ENCODE data around the gene ARPC2.

The ARPC2 gene

DNA sequence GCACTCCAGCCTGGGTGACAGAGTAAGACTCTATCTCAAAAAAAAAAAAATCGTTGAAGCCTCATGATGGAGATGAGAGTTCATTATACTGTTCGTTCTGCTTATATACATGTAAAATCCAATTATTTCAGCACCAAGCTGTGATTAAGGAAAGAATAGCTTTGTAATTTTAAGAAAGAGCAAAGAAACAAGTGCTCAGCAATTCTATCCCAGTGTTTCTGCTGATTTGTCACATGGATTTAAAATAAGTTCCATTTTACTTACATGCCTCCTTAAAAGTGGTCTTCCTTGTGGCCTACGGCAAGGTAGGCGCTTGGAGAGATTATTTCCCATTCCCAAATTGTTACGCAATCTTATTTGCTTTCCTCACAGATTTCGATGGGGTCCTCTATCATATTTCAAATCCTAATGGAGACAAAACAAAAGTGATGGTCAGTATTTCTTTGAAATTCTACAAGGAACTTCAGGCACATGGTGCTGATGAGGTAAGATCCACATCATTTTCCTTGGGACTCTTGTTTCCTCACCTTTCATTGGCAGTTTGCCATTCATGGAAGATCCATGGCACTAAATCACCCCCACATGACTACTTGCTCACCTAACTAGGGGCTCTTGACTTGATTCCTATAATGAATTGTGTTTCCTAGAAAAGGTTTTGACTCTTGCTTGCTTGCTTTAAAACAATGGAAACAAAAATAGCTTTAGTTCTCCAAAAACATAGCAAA, 11.5 kb downstream of the ARPC2 start:
- H3K27me3 ChIP-seq (ENCODE audit: control insufficient read depth in 1 of 2, insufficient read depth in 2 of 2, low read length in 2 of 2) = no peaks in the 10 kb centered on the region
- H3K4me1 ChIP-seq (ENCODE audit: control insufficient read depth in 1 of 2, insufficient read depth in 2 of 2, low read length in 2 of 2) = peaks cover 44 to 49% of the 10 kb centered on the region in 2 donors
- no peak overlapping the region for H3K9ac ChIP-seq (ENCODE audit: low read depth in 1 of 2, low read length in 2 of 2)
- H3K9me3 ChIP-seq (ENCODE audit: control insufficient read depth in 1 of 2, low read length in 2 of 2) = no peaks in the 10 kb centered on the region
- peaks cover 34 to 75% of the 10 kb centered on the region in 2 donors for H3K36me3 ChIP-seq (ENCODE audit: control insufficient read depth in 1 of 2, insufficient read depth in 2 of 2, low read length in 2 of 2)
- H3K27ac ChIP-seq (ENCODE audit: low read depth, low read length) = peak overlapping the region; percentile 72
- no peak overlapping the region for H3K4me3 ChIP-seq (ENCODE audit: low read depth in 1 of 2, low read length in 2 of 2)

DNA sequence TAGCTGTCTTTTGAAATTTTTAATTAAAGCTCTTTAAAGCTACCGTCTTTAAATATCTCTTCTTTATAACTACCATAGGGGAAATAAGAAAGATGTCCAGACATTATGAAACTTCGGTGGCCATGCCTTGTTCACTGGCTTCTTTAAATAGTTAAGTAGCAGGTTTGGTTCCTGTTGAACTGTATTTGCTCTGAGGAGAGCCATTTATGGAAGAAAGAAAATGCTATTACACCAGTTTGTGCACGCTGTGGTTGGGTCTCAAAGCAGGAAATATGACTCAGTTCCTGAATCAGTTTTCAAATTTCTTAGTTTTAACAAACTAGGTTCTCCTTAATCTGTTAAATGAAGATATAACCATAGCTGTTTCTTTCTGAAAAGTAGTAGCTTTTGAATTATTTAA, 12.2 kb downstream of the ARPC2 start:
- Histone ChIP-seq H3K27me3 (ENCODE audit: control insufficient read depth in 1 of 2, insufficient read depth in 2 of 2, low read length in 2 of 2) (no peaks in the 10 kb centered on the region), H3K36me3 (ENCODE audit: control insufficient read depth in 1 of 2, insufficient read depth in 2 of 2, low read length in 2 of 2) (peaks cover 37 to 80% of the 10 kb centered on the region in 2 donors), H3K4me3 (ENCODE audit: low read depth in 1 of 2, low read length in 2 of 2) (no peak overlapping the region), H3K4me1 (ENCODE audit: control insufficient read depth in 1 of 2, insufficient read depth in 2 of 2, low read length in 2 of 2) (peaks cover 41 to 43% of the 10 kb centered on the region in 2 donors), H3K27ac (ENCODE audit: low read depth, low read length) (peak overlapping the region; percentile 72), H3K9ac (ENCODE audit: low read depth in 1 of 2, low read length in 2 of 2) (no peak overlapping the region), H3K9me3 (ENCODE audit: control insufficient read depth in 1 of 2, low read length in 2 of 2) (no peaks in the 10 kb centered on the region)

DNA sequence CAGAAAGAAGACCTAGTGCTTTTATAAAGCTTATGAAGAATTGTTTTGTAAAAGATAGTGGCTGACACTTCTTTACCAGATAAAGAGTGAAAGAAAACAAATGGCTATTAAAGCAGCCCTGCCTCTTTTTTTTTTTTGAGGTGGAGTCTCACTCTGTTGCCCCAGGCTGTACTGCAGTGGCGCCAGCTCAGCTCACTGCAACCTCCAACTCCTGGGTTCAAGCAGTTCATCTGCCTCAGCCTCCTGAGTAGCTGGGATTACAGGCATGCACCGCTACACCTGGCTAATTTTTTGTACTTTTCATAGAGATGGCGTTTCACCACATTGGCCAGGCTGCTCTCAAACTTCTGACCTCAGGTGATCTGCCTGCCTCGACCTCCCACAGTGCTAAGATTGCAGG, 12.9 kb downstream of the ARPC2 start:
- H3K27ac ChIP-seq (ENCODE audit: low read depth, low read length) = no peak overlapping the region

DNA sequence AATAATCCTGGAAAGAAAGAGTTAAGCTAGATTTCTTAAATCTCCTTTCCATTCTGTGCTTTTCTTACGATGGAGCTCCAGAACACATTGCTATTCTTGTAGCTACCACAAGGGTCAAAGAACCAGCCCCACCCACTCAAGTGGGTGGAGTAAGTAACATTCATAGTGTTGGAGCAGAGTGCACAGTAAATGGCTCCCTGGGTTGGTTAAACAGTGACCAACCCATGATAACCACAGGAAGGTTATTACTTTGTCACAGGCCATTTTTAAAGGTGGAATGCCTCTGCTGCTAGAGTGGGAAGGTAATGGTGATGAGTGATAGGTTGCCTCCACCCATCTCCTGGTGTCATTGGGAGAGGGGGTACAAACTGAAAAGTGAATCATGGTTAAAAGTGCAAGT, 13.9 kb downstream of the ARPC2 start:
- H3K4me1 ChIP-seq (ENCODE audit: control insufficient read depth in 1 of 2, insufficient read depth in 2 of 2, low read length in 2 of 2) = peaks cover 28 to 35% of the 10 kb centered on the region in 2 donors
- no peaks in the 10 kb centered on the region for H3K27me3 ChIP-seq (ENCODE audit: control insufficient read depth in 1 of 2, insufficient read depth in 2 of 2, low read length in 2 of 2)
- H3K9ac ChIP-seq (ENCODE audit: low read depth in 1 of 2, low read length in 2 of 2) = no peak overlapping the region
- peaks cover 39 to 80% of the 10 kb centered on the region in 2 donors for H3K36me3 ChIP-seq (ENCODE audit: control insufficient read depth in 1 of 2, insufficient read depth in 2 of 2, low read length in 2 of 2)
- H3K27ac ChIP-seq (ENCODE audit: low read depth, low read length) = peak overlapping the region; percentile 52
- no peaks in the 10 kb centered on the region for H3K9me3 ChIP-seq (ENCODE audit: control insufficient read depth in 1 of 2, low read length in 2 of 2)
- peak overlapping the region in 1 of 2 donors; percentile 32 for H3K4me3 ChIP-seq (ENCODE audit: low read depth in 1 of 2, low read length in 2 of 2)

More for the DNA sequence above, 12.9 kb downstream of the ARPC2 start:
- Histone ChIP-seq H3K9ac (ENCODE audit: low read depth in 1 of 2, low read length in 2 of 2) (no peak overlapping the region), H3K9me3 (ENCODE audit: control insufficient read depth in 1 of 2, low read length in 2 of 2) (no peaks in the 10 kb centered on the region), H3K27me3 (ENCODE audit: control insufficient read depth in 1 of 2, insufficient read depth in 2 of 2, low read length in 2 of 2) (no peaks in the 10 kb centered on the region), H3K4me1 (ENCODE audit: control insufficient read depth in 1 of 2, insufficient read depth in 2 of 2, low read length in 2 of 2) (peaks cover 37 to 41% of the 10 kb centered on the region in 2 donors), H3K36me3 (ENCODE audit: control insufficient read depth in 1 of 2, insufficient read depth in 2 of 2, low read length in 2 of 2) (peaks cover 39 to 80% of the 10 kb centered on the region in 2 donors), H3K4me3 (ENCODE audit: low read depth in 1 of 2, low read length in 2 of 2) (no peak overlapping the region)

DNA sequence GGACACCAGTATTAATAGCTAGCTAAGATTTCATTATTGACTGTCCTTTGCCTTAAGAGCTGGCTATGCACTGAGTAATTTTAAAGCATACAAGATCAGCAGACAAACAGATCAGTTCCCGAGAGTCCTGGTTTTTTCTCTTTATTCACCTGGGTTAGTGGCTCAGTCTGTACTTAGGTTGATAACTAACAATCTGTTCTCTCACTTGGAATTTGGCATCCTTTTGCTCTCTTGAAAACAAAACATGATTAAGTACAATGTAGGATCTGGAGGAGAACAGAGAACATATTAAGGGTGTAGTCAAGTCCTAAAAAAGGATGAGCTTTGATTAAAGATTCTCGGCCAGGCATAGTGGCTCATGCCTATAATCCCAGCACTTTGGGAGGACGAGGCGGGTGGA, 16.6 kb downstream of the ARPC2 start:
- Histone ChIP-seq H3K4me3 (ENCODE audit: low read depth in 1 of 2, low read length in 2 of 2) (no peak overlapping the region), H3K9ac (ENCODE audit: low read depth in 1 of 2, low read length in 2 of 2) (no peak overlapping the region), H3K27ac (ENCODE audit: low read depth, low read length) (no peak overlapping the region), H3K9me3 (ENCODE audit: control insufficient read depth in 1 of 2, low read length in 2 of 2) (no peaks in the 10 kb centered on the region), H3K27me3 (ENCODE audit: control insufficient read depth in 1 of 2, insufficient read depth in 2 of 2, low read length in 2 of 2) (no peaks in the 10 kb centered on the region), H3K4me1 (ENCODE audit: control insufficient read depth in 1 of 2, insufficient read depth in 2 of 2, low read length in 2 of 2) (peaks cover 22 to 34% of the 10 kb centered on the region in 2 donors), H3K36me3 (ENCODE audit: control insufficient read depth in 1 of 2, insufficient read depth in 2 of 2, low read length in 2 of 2) (peaks cover 31 to 85% of the 10 kb centered on the region in 2 donors)

DNA sequence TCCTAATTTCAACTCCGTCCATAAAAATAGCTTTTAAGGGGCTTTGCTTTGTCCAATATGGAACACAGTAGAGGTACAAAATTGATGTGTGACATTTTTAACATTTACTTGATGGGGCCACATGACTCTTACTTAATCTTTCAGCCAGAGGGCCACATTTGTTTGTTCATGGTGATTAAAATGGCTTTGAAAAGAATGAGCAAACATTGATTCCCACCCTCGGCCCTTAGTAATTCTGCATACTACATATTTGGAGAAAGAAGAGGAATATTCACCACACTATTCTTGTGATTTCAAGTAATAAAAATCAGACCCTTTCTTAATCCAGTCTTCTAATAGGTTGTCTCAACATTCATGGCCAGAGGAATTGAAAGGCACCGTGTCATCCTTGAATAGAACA, 17.5 kb downstream of the ARPC2 start:
- no peak overlapping the region for H3K4me3 ChIP-seq (ENCODE audit: low read depth in 1 of 2, low read length in 2 of 2)
- no peak overlapping the region for H3K9ac ChIP-seq (ENCODE audit: low read depth in 1 of 2, low read length in 2 of 2)
- H3K36me3 ChIP-seq (ENCODE audit: control insufficient read depth in 1 of 2, insufficient read depth in 2 of 2, low read length in 2 of 2) = peaks cover 27 to 89% of the 10 kb centered on the region in 2 donors
- no peaks in the 10 kb centered on the region for H3K27me3 ChIP-seq (ENCODE audit: control insufficient read depth in 1 of 2, insufficient read depth in 2 of 2, low read length in 2 of 2)
- peaks cover 17 to 28% of the 10 kb centered on the region in 2 donors for H3K4me1 ChIP-seq (ENCODE audit: control insufficient read depth in 1 of 2, insufficient read depth in 2 of 2, low read length in 2 of 2)
- H3K9me3 ChIP-seq (ENCODE audit: control insufficient read depth in 1 of 2, low read length in 2 of 2) = no peaks in the 10 kb centered on the region
- no peak overlapping the region for H3K27ac ChIP-seq (ENCODE audit: low read depth, low read length)

DNA sequence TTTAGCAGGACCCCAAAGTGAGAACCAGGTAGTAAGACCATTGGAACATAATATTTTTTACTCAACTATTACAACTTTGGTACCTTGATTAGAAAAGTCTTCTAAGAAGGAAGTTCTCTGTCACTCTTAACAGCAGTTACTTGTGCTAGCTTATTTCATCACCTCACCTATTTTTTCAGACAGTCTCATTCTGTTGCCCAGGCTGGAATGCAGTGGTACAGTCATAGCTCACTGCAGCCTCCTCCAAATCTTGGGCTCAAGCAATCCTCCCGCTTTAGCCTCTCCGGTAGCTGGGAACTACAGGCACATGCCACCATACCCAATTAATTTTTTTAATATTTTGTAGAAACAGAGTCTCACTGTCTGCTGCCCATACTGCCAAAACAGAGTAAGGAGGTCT, 18.0 kb downstream of the ARPC2 start:
- Histone ChIP-seq H3K4me3 (ENCODE audit: low read depth in 1 of 2, low read length in 2 of 2) (no peak overlapping the region), H3K4me1 (ENCODE audit: control insufficient read depth in 1 of 2, insufficient read depth in 2 of 2, low read length in 2 of 2) (peaks cover 17 to 23% of the 10 kb centered on the region in 2 donors), H3K36me3 (ENCODE audit: control insufficient read depth in 1 of 2, insufficient read depth in 2 of 2, low read length in 2 of 2) (peaks cover 27 to 92% of the 10 kb centered on the region in 2 donors), H3K27ac (ENCODE audit: low read depth, low read length) (no peak overlapping the region), H3K27me3 (ENCODE audit: control insufficient read depth in 1 of 2, insufficient read depth in 2 of 2, low read length in 2 of 2) (no peaks in the 10 kb centered on the region), H3K9ac (ENCODE audit: low read depth in 1 of 2, low read length in 2 of 2) (no peak overlapping the region), H3K9me3 (ENCODE audit: control insufficient read depth in 1 of 2, low read length in 2 of 2) (no peaks in the 10 kb centered on the region)

DNA sequence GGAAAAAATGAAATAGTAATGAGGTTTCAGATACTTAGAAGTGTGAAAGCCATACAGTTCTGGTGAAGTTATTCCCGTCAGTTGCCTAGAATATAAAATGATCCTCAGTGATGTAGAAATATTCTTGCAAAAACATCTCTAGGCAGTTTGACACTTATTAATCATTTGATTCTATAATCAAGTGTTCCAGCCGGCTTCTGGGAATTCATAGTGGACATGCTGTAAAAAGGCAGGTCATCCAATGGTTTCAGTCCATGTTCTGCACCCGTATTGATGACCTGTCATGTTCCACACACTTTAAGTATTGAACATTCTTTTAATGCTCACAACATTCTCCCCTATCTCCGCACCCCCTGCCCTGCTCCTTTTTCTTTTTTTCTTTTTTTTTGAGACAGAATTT, 19.8 kb downstream of the ARPC2 start:
- peaks cover 4 to 5% of the 10 kb centered on the region in 2 donors for H3K4me1 ChIP-seq (ENCODE audit: control insufficient read depth in 1 of 2, insufficient read depth in 2 of 2, low read length in 2 of 2)
- H3K27ac ChIP-seq (ENCODE audit: low read depth, low read length) = no peak overlapping the region
- H3K4me3 ChIP-seq (ENCODE audit: low read depth in 1 of 2, low read length in 2 of 2) = no peak overlapping the region
- no peak overlapping the region for H3K9ac ChIP-seq (ENCODE audit: low read depth in 1 of 2, low read length in 2 of 2)
- no peaks in the 10 kb centered on the region for H3K9me3 ChIP-seq (ENCODE audit: control insufficient read depth in 1 of 2, low read length in 2 of 2)
- H3K36me3 ChIP-seq (ENCODE audit: control insufficient read depth in 1 of 2, insufficient read depth in 2 of 2, low read length in 2 of 2) = peaks cover 17 to 92% of the 10 kb centered on the region in 2 donors
- no peaks in the 10 kb centered on the region for H3K27me3 ChIP-seq (ENCODE audit: control insufficient read depth in 1 of 2, insufficient read depth in 2 of 2, low read length in 2 of 2)

DNA sequence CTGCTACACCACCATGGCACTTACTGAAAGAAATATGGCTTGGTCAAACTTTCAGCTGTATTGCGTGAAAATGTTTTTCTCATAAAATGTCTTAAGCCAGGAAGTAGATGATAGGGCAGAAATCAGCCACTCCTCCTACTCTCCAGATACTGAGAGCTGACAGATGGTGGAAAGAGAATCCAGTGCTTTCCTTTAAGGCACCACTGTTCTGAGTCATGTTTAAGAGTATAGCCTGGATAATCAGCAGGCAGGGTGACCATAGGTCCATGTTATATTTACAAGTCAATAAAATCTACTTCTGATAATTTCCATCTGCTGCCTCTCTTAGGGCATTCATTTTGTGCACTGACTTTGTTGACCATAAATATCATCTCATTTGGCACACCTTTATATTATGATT, 21.9 kb downstream of the ARPC2 start:
- Histone ChIP-seq H3K27ac (ENCODE audit: low read depth, low read length) (no peak overlapping the region), H3K36me3 (ENCODE audit: control insufficient read depth in 1 of 2, insufficient read depth in 2 of 2, low read length in 2 of 2) (peaks cover 9 to 92% of the 10 kb centered on the region in 2 donors), H3K4me3 (ENCODE audit: low read depth in 1 of 2, low read length in 2 of 2) (no peak overlapping the region)

DNA sequence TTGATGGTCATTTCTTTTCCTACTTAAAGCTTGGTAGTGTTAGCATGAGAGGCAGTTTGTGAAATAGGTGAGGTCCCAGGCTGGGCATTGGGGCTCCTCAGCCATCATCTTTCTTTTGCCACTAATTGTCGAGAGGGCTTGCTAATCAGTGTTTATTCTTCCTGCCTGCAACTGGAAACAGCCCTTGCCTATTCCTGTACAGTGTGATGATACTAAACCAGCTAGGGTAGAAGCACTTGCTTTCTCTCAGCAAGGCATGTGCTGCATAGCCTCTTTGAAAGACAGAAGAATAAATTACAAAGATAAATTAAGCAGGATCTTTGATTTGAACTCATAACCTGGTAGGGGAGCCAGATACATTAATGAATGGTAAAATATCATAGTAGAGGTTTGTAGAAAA, 27.2 kb downstream of the ARPC2 start:
- peaks cover 0 to 4% of the 10 kb centered on the region in 2 donors for H3K4me1 ChIP-seq (ENCODE audit: control insufficient read depth in 1 of 2, insufficient read depth in 2 of 2, low read length in 2 of 2)
- no peaks in the 10 kb centered on the region for H3K9me3 ChIP-seq (ENCODE audit: control insufficient read depth in 1 of 2, low read length in 2 of 2)
- no peak overlapping the region for H3K27ac ChIP-seq (ENCODE audit: low read depth, low read length)
- H3K4me3 ChIP-seq (ENCODE audit: low read depth in 1 of 2, low read length in 2 of 2) = no peak overlapping the region
- peaks cover 30 to 95% of the 10 kb centered on the region in 2 donors for H3K36me3 ChIP-seq (ENCODE audit: control insufficient read depth in 1 of 2, insufficient read depth in 2 of 2, low read length in 2 of 2)
- no peaks in the 10 kb centered on the region for H3K27me3 ChIP-seq (ENCODE audit: control insufficient read depth in 1 of 2, insufficient read depth in 2 of 2, low read length in 2 of 2)
- H3K9ac ChIP-seq (ENCODE audit: low read depth in 1 of 2, low read length in 2 of 2) = no peak overlapping the region

More for the DNA sequence above, 21.9 kb downstream of the ARPC2 start:
- Histone ChIP-seq H3K9ac (ENCODE audit: low read depth in 1 of 2, low read length in 2 of 2) (no peak overlapping the region), H3K9me3 (ENCODE audit: control insufficient read depth in 1 of 2, low read length in 2 of 2) (no peaks in the 10 kb centered on the region), H3K27me3 (ENCODE audit: control insufficient read depth in 1 of 2, insufficient read depth in 2 of 2, low read length in 2 of 2) (no peaks in the 10 kb centered on the region), H3K4me1 (ENCODE audit: control insufficient read depth in 1 of 2, insufficient read depth in 2 of 2, low read length in 2 of 2) (peaks cover 4 to 5% of the 10 kb centered on the region in 2 donors)
